K562 (cell line): ENCODE data around the gene RBMXL2. TPM values are rescaled to one million over a fixed set of nuclear protein-coding genes. Genes with fewer than 3 reads are reported as not detected.

ENCODE experiments used
- ATAC-seq: fragments of 200-7000 bp; cut with Tn5 transposase; 3 replicates; pipeline ENCODE4 v1.9.1; 2020; ENCODE audit warnings: moderate library complexity
- BruUV-seq: library from RNA; stranded (reverse); fragments of 400-500 nt; replicated peaks from 2 replicates; lab custom pipeline; 2021; lab: Mats Ljungman, UMichigan
- CTCF ChIA-PET: fragments of 300-600 bp; formaldehyde crosslinking; extraction: SDS; loops from one replicate; lab custom pipeline; 2021; ENCODE audit warnings: low intra/inter-chr PET ratio; lab: Yijun Ruan, JAX
- POLR2A ChIA-PET: fragments of 300-600, 350-650 bp; sonication (Branson Sonifier 250); formaldehyde crosslinking; extraction: SDS; loops from one replicate; lab custom pipeline; 2021; ENCODE audit warnings: antibody characterized with exemption, inconsistent platforms; lab: Yijun Ruan, JAX
- DNase-seq, 4 experiments: peaks; one replicate each; pipeline versions ENCODE4 v3.0.0 to v3.0.0-alpha.2; 2011 to 2018; ENCODE audit warnings: low spot score in 3 of 4, mixed read lengths in 3 of 4; ENCODE audit errors: extremely low read depth in 1 of 4
- FAIRE-seq: peaks from 2 replicates; lab custom pipeline; 2011; peaks lifted over from hg19 to GRCh38; lab: Jason Lieb, UNC
- H2AFZ ChIP-seq: 2 replicates; pipeline ENCODE4 v1.6.0; 2011; ENCODE audit warnings: low read depth, low read length, control low read depth, inconsistent platforms
- H3K27ac ChIP-seq: fragments of 200-600 bp; 3 replicates; pipeline ENCODE4 v1.8.0; 2011; ENCODE audit warnings: low read depth, mild to moderate bottlenecking, control low read depth, inconsistent platforms, low read length, moderate library complexity, mixed read lengths; ENCODE audit errors: extremely low read depth
- H3K27me3 ChIP-seq, 2 experiments: fragments of 300-600 bp in 1 of 2; 2 replicates in 1 of 2; 3 replicates in 1 of 2; pipeline versions ENCODE4 v1.6.0 to v1.8.0; 2011; ENCODE audit warnings: inconsistent platforms in 2 of 2, low read length in 2 of 2, mild to moderate bottlenecking in 1 of 2, mixed read lengths in 1 of 2, moderate library complexity in 1 of 2; ENCODE audit not compliant: control insufficient read depth in 2 of 2, insufficient read depth in 2 of 2
- H3K36me3 ChIP-seq: fragments of 300-600 bp; 3 replicates; pipeline ENCODE4 v1.8.0; 2011; ENCODE audit warnings: mild to moderate bottlenecking, low read length, inconsistent platforms; ENCODE audit not compliant: control insufficient read depth, insufficient read depth
- H3K4me1 ChIP-seq, 2 experiments: fragments of 200-600 bp in 1 of 2; replicated peaks in 1 of 2; 2 replicates in 1 of 2; 3 replicates in 1 of 2; pipeline versions ENCODE4 v1.5.1 to v1.8.0; 2011; ENCODE audit warnings: inconsistent platforms in 2 of 2, low read length in 2 of 2, mild to moderate bottlenecking in 1 of 2, mixed read lengths in 1 of 2, moderate library complexity in 1 of 2; ENCODE audit not compliant: control insufficient read depth in 2 of 2, insufficient read depth in 2 of 2
- H3K4me2 ChIP-seq: 2 replicates; pipeline ENCODE4 v1.6.1; 2011; ENCODE audit warnings: low read length, control low read depth, inconsistent platforms, mixed read lengths; ENCODE audit not compliant: insufficient read depth
- H3K4me3 ChIP-seq: fragments of 200-600 bp; sonication (generic), shearing (Covaris generic); 2 replicates; pipeline ENCODE4 v1.5.1; 2016; ENCODE audit warnings: control low read depth, inconsistent platforms
- H3K79me2 ChIP-seq: fragments of 200-600 bp; 3 replicates; pipeline ENCODE4 v1.8.0; 2011; ENCODE audit warnings: low read length, inconsistent platforms; ENCODE audit not compliant: control insufficient read depth, insufficient read depth
- H3K9ac ChIP-seq, 2 experiments: 2 replicates each; pipeline versions ENCODE4 v1.6.0 to v1.6.1; 2011; ENCODE audit warnings: low read depth in 2 of 2, low read length in 2 of 2, control low read depth in 1 of 2, inconsistent platforms in 1 of 2, mild to moderate bottlenecking in 1 of 2, mixed read lengths in 1 of 2; ENCODE audit not compliant: insufficient read depth in 1 of 2
- H3K9me1 ChIP-seq: one replicate; pipeline ENCODE4 v1.6.0; 2011; ENCODE audit warnings: inconsistent platforms, mild to moderate bottlenecking, low read length, moderate library complexity; ENCODE audit not compliant: control insufficient read depth, insufficient read depth
- H3K9me3 ChIP-seq: replicated peaks from 2 replicates; pipeline ENCODE4 v1.5.1; 2011; ENCODE audit warnings: low read depth, low read length, inconsistent platforms; ENCODE audit not compliant: control insufficient read depth, insufficient read depth
- H4K20me1 ChIP-seq: replicated peaks from 2 replicates; pipeline ENCODE4 v1.6.1; 2011; ENCODE audit warnings: low read length, inconsistent platforms, mixed read lengths; ENCODE audit not compliant: control insufficient read depth, insufficient read depth
- BHLHE40 ChIP-seq: IDR thresholded peaks from 2 replicates; pipeline ENCODE4 v1.6.1; 2011; ENCODE audit warnings: low read length, improper control_type of control experiment
- CC2D1A ChIP-seq: fragments of 450-650 bp; IDR thresholded peaks from 2 replicates; pipeline ENCODE4 v1.6.1; 2017; ENCODE audit warnings: mild to moderate bottlenecking
- RBM22 ChIP-seq: fragments of 200-400 bp; formaldehyde crosslinking; IDR thresholded peaks from 2 replicates; pipeline ENCODE4 v1.6.1; 2018; ENCODE audit warnings: low read length, low read depth; ENCODE audit not compliant: poor library complexity, severe bottlenecking
- SMAD1 ChIP-seq: fragments of 150-350 bp; IDR thresholded peaks from 2 replicates; pipeline ENCODE4 v1.6.1; 2014; ENCODE audit warnings: low read length, low read depth; ENCODE audit not compliant: partially characterized antibody
- TFAM ChIP-seq: fragments of 250-450 bp; sonication (Bioruptor Pico); conservative IDR thresholded peaks from 2 replicates; pipeline ENCODE4 v1.5.0; 2021; ENCODE audit warnings: mild to moderate bottlenecking, moderate library complexity
- XRCC4 ChIP-seq: IDR thresholded peaks from one replicate; pipeline ENCODE4 v1.6.1; 2011; ENCODE audit not compliant: insufficient read depth, insufficient read length; ENCODE audit errors: extremely low read depth
- ZC3H4 ChIP-seq: sonication (generic); formaldehyde crosslinking; IDR thresholded peaks from 2 replicates; pipeline ENCODE4 v1.9.0; 2021; ENCODE audit warnings: missing genetic modification reagents, borderline replicate concordance
- ZNF384 ChIP-seq: IDR thresholded peaks from 2 replicates; pipeline ENCODE4 v1.6.1; 2012; ENCODE audit warnings: low read depth, low read length, improper control_type of control experiment
- ZNF507 ChIP-seq: conservative IDR thresholded peaks from 2 replicates; pipeline ENCODE4 v1.6.1; 2017; ENCODE audit warnings: missing genetic modification characterization, missing compliant biosample characterization
- WGBS: fragments of 100-300 bp; shearing (Covaris generic); methylation state at CpG from one replicate; pipeline ENCODE4 v1.1.6; 2016; ENCODE audit warnings: low coverage, mixed read lengths; ENCODE audit not compliant: insufficient coverage; ENCODE audit errors: missing lambda C conversion rate; 5-methylcytosine and 5-hydroxymethylcytosine counted together
- in situ Hi-C: fragments of 300-500 bp; cut with MboI; formaldehyde crosslinking; loops from 4 replicates; pipeline ENCODE4 v1.15.0; 2018; ENCODE audit warnings: inconsistent platforms, mixed read lengths
- intact Hi-C: fragments of 100-400 bp; cut with micrococcal nuclease; formaldehyde crosslinking; loops from 2 replicates; pipeline ENCODE4 v1.14.2; 2022
- polyA plus RNA-seq, 8 experiments: library from polyadenylated mRNA; depleted of rRNA in 4 of 8; stranded (reverse) in 5 of 8; unstranded in 3 of 8; fragments of >200 nt; fragmentation: Nextera tagmentation in 2 of 8; fragmentation: Illumina TruSeq in 1 of 8; extraction: Ambion mirVana in 2 of 8; extraction: Trizol in 1 of 8; gene quantifications; 2 replicates each; pipeline versions ENCODE4 v1.2.1 to v1.2.3, GENCODE V29; 2011 to 2014; ENCODE audit warnings: inconsistent platforms in 1 of 8, missing spikeins in 1 of 8
- total RNA-seq, 7 experiments: library from RNA; depleted of rRNA in 6 of 7; stranded (reverse); fragments of >200 nt in 6 of 7; fragmentation: Illumina TruSeq in 2 of 7; extraction: Trizol in 2 of 7; gene quantifications; 2 replicates each; pipeline versions ENCODE4 v1.2.1 to v1.2.3, GENCODE V29; 2011 to 2021; ENCODE audit warnings: low replicate concordance in 1 of 7
- TF ChIP-seq, protein P1 (sequence below): fragments of 450-650 bp; IDR thresholded peaks from 2 replicates; pipeline ENCODE4 v1.7.1; 2018; ENCODE audit warnings: mild to moderate bottlenecking, low read depth; ENCODE audit not compliant: partially characterized antibody
- TF ChIP-seq, protein P2 (sequence below), 2 experiments: fragments of 250-450 bp in 1 of 2; fragments of 450-650 bp in 1 of 2; sonication (Bioruptor Pico) in 1 of 2; IDR thresholded peaks; 2 replicates each; pipeline versions ENCODE4 v1.6.1 to v1.8.0; 2016 to 2021; ENCODE audit warnings: mild to moderate bottlenecking in 2 of 2, moderate library complexity in 2 of 2, missing compliant biosample characterization in 1 of 2, missing genetic modification characterization in 1 of 2
- TF ChIP-seq, protein P3 (sequence below): sonication (generic); formaldehyde crosslinking; IDR thresholded peaks from 2 replicates; pipeline ENCODE4 v1.8.0; 2022; ENCODE audit warnings: mild to moderate bottlenecking, missing genetic modification reagents, borderline replicate concordance

RBMXL2 gene
- total and polyA plus RNA-seq, 9 of the 15 experiments (the other 6 are each of a cell fraction or from before 2014, with no cell fraction given), result 0.07 to 0.45 (median 0.21) TPM; not detected in 3

DNA sequence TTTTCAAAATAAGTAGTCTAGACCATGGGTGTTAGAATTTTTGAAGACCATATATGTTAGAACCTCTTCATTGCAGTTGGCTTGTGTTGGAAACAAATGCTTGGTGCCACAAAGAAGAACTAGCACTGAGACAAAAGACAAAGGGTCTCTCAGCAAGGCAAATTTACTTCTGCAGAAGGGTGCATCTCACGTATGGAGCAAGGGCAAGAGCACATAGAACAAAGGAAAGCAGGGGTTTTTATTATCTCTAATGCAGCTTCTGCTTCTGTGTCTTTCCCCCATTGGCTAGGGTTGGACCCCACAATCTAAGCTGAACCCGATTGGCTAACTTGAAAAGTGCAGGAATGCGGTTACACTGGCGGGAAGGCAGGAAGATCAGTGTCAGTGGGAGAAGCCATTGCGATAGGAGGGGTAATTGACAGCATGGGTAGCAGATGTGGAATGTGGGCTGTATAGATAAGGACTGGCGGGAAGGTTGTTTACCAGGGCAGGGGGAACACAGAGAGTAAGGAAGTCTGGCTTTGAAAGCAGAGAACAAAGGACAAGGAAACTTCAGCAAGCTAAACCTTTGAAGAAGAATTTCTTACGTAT, 9.2 kb upstream of the RBMXL2 start:
- in situ Hi-C loops, result loop anchor here (25.0 kb wide), 1 partner anchor 583 kb away; the partner anchor contains the start of gene CYB5R2
- ATAC-seq (no peak; the same call in 2 of the 3 replicates), FAIRE-seq (no peak), DNase-seq (peak in 3 of 4 experiments; percentile 14 to 33 (median 16))
- H3K27me3 ChIP-seq, result no peaks in the 10 kb centered on the region
- H3K79me2 ChIP-seq, result no peaks in the 10 kb centered on the region
- 14% methylated on average over 7 of the region's 7 CpGs for WGBS
- H2AFZ ChIP-seq, result no peak overlapping the region
- H3K27ac ChIP-seq, result no peak overlapping the region; the same call in 1 of the 3 replicates
- no peak overlapping the region for H3K9ac ChIP-seq
- no peak overlapping the region for H3K4me3 ChIP-seq
- peaks cover 0 to 8% of the 10 kb centered on the region in 2 experiments; a peak in 2 of 5 replicates for H3K4me1 ChIP-seq
- no peaks in the 10 kb centered on the region for H3K9me1 ChIP-seq
- no TSS peak for BruUV-seq
- H3K9me3 ChIP-seq, result peaks cover 14% of the 10 kb centered on the region
- ChIA-PET POLR2A (no interaction called here), CTCF (no interaction called here)
- H4K20me1 ChIP-seq, result no peaks in the 10 kb centered on the region
- H3K36me3 ChIP-seq, result no peaks in the 10 kb centered on the region
- H3K4me2 ChIP-seq, result no peak overlapping the region
- intact Hi-C loops, result no loop called here
- TF ChIP-seq XRCC4 (no peak), ZC3H4 (CRISPR knock-in tag) (no peak), TFAM (CRISPR knock-in tag) (no peak), ZNF384 (no peak), SMAD1 (no peak), BHLHE40 (no peak), RBM22 (no peak), ZNF507 (tag) (no peak), CC2D1A (0 out of 2 replicates have a peak, but pooled peaks have one; percentile 25)
- TF ChIP-seq, protein P1, sequence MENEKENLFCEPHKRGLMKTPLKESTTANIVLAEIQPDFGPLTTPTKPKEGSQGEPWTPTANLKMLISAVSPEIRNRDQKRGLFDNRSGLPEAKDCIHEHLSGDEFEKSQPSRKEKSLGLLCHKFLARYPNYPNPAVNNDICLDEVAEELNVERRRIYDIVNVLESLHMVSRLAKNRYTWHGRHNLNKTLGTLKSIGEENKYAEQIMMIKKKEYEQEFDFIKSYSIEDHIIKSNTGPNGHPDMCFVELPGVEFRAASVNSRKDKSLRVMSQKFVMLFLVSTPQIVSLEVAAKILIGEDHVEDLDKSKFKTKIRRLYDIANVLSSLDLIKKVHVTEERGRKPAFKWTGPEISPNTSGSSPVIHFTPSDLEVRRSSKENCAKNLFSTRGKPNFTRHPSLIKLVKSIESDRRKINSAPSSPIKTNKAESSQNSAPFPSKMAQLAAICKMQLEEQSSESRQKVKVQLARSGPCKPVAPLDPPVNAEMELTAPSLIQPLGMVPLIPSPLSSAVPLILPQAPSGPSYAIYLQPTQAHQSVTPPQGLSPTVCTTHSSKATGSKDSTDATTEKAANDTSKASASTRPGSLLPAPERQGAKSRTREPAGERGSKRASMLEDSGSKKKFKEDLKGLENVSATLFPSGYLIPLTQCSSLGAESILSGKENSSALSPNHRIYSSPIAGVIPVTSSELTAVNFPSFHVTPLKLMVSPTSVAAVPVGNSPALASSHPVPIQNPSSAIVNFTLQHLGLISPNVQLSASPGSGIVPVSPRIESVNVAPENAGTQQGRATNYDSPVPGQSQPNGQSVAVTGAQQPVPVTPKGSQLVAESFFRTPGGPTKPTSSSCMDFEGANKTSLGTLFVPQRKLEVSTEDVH, result peak; percentile 78
- TF ChIP-seq, protein P2, sequence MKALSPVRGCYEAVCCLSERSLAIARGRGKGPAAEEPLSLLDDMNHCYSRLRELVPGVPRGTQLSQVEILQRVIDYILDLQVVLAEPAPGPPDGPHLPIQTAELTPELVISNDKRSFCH (CRISPR knock-in tag; IDR thresholded peaks at IDR 0.05), result no peak
- TF ChIP-seq, protein P2 (tag; IDR thresholded peaks at IDR 0.05), result 0 out of 2 replicates have a peak, but pooled peaks have one; percentile 36
- TF ChIP-seq, protein P3, sequence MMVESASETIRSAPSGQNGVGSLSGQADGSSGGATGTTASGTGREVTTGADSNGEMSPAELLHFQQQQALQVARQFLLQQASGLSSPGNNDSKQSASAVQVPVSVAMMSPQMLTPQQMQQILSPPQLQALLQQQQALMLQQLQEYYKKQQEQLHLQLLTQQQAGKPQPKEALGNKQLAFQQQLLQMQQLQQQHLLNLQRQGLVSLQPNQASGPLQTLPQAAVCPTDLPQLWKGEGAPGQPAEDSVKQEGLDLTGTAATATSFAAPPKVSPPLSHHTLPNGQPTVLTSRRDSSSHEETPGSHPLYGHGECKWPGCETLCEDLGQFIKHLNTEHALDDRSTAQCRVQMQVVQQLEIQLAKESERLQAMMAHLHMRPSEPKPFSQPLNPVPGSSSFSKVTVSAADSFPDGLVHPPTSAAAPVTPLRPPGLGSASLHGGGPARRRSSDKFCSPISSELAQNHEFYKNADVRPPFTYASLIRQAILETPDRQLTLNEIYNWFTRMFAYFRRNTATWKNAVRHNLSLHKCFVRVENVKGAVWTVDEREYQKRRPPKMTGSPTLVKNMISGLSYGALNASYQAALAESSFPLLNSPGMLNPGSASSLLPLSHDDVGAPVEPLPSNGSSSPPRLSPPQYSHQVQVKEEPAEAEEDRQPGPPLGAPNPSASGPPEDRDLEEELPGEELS (CRISPR knock-in tag), result no peak
